Naive thymus-derived CD4-positive, alpha-beta T cell (primary cell): Measurements from ENCODE around the gene ATP2B2. TPM values are rescaled to one million over a fixed set of nuclear protein-coding genes. Genes with fewer than 3 reads are reported as not detected.

Source experiments
- ATAC-seq: fragments of 150-1000 bp; cut with Tn5 transposase; 2 replicates; pipeline ENCODE4 v1.10.0; 2021; ENCODE audit warnings: mild to moderate bottlenecking, moderate library complexity
- CTCF ChIA-PET: fragments of 350-600 bp; sonication (Branson Sonifier 250); formaldehyde crosslinking; loops from one replicate; lab custom pipeline; 2021; ENCODE audit warnings: antibody characterized with exemption; lab: Charles Lee
- POLR2A ChIA-PET: fragments of 350-600 bp; sonication (Branson Sonifier 250); formaldehyde crosslinking; loops from one replicate; lab custom pipeline; 2021; ENCODE audit warnings: antibody characterized with exemption, inconsistent platforms; lab: Charles Lee
- DNase-seq, 9 donors: peaks; one replicate each; pipeline versions ENCODE4 v3.0.0 to v3.0.0-alpha.2; 2020 to 2022; ENCODE audit warnings: mixed read lengths in 1 of 9
- H3K27ac ChIP-seq: one replicate; pipeline ENCODE4 v1.7.0; 2013; ENCODE audit warnings: mild to moderate bottlenecking, low read depth, low read length, moderate library complexity
- H3K27me3 ChIP-seq, 2 donors: one replicate each; pipeline ENCODE4 v1.7.0; 2013; ENCODE audit warnings: low read length in 2 of 2, mild to moderate bottlenecking in 2 of 2, moderate library complexity in 2 of 2; ENCODE audit not compliant: control insufficient read depth in 2 of 2, insufficient read depth in 2 of 2
- H3K36me3 ChIP-seq, 3 experiments: 1 replicate in 2 of 3; 2 replicates in 1 of 3; pipeline ENCODE4 v1.7.0; 2013; ENCODE audit warnings: low read length in 3 of 3, mild to moderate bottlenecking in 3 of 3, moderate library complexity in 1 of 3; ENCODE audit not compliant: insufficient read depth in 3 of 3, control insufficient read depth in 2 of 3
- H3K4me1 ChIP-seq, 2 donors: one replicate each; pipeline ENCODE4 v1.7.0; 2013; ENCODE audit warnings: low read length in 2 of 2, mild to moderate bottlenecking in 2 of 2, moderate library complexity in 1 of 2; ENCODE audit not compliant: control insufficient read depth in 2 of 2, insufficient read depth in 2 of 2
- H3K4me3 ChIP-seq: 2 replicates; pipeline ENCODE4 v1.7.0; 2013; ENCODE audit warnings: mild to moderate bottlenecking, low read length
- H3K9me3 ChIP-seq, 3 experiments: 1 replicate in 2 of 3; 2 replicates in 1 of 3; pipeline ENCODE4 v1.7.0; 2013; ENCODE audit warnings: low read length in 3 of 3; ENCODE audit not compliant: control insufficient read depth in 2 of 3
- H3K27ac Mint-ChIP-seq, 9 donors: one replicate each; pipeline ENCODE4 v1.8.0; 2020 to 2022; ENCODE audit warnings: mixed read lengths in 9 of 9, mild to moderate bottlenecking in 8 of 9, moderate library complexity in 5 of 9, inconsistent platforms in 2 of 9
- H3K27me3 Mint-ChIP-seq, 5 donors: one replicate each; pipeline ENCODE4 v1.8.0; 2021 to 2022; ENCODE audit warnings: mixed read lengths in 5 of 5, mild to moderate bottlenecking in 1 of 5
- H3K36me3 Mint-ChIP-seq, 5 donors: one replicate each; pipeline ENCODE4 v1.8.0; 2020 to 2022; ENCODE audit warnings: mixed read lengths in 5 of 5, mild to moderate bottlenecking in 3 of 5, inconsistent platforms in 1 of 5
- H3K4me1 Mint-ChIP-seq, 7 donors: one replicate each; pipeline ENCODE4 v1.8.0; 2020 to 2022; ENCODE audit warnings: mixed read lengths in 7 of 7, mild to moderate bottlenecking in 3 of 7, inconsistent platforms in 1 of 7
- H3K4me3 Mint-ChIP-seq, 10 donors: one replicate each; pipeline ENCODE4 v1.8.0; 2020 to 2022; ENCODE audit warnings: mild to moderate bottlenecking in 10 of 10, mixed read lengths in 10 of 10, moderate library complexity in 6 of 10, inconsistent platforms in 2 of 10
- H3K9me3 Mint-ChIP-seq, 11 donors: one replicate each; pipeline ENCODE4 v1.8.0; 2020 to 2022; ENCODE audit warnings: mixed read lengths in 11 of 11, mild to moderate bottlenecking in 4 of 11, inconsistent platforms in 1 of 11, moderate library complexity in 1 of 11
- intact Hi-C, 2 donors: fragments of 100-400 bp; cut with micrococcal nuclease; formaldehyde crosslinking; loops; one replicate each; pipeline ENCODE4 v1.15.1; 2023
- polyA plus RNA-seq, 2 donors: library from polyadenylated mRNA; unstranded; fragments of 300-500 nt; fragmentation: Illumina TruSeq; gene quantifications; one replicate each; pipeline ENCODE4 v1.2.3, GENCODE V29; 2021
- total RNA-seq, 6 experiments: library from RNA in 5 of 6; stranded (reverse) in 5 of 6; gene quantifications; 1 replicate in 5 of 6; 2 replicates in 1 of 6; pipeline ENCODE4 v1.2.3 and lab custom pipeline; 2021 to 2026

Gene ATP2B2
- total and polyA plus RNA-seq, 7 experiments from 2014 or later, result not detected

DNA sequence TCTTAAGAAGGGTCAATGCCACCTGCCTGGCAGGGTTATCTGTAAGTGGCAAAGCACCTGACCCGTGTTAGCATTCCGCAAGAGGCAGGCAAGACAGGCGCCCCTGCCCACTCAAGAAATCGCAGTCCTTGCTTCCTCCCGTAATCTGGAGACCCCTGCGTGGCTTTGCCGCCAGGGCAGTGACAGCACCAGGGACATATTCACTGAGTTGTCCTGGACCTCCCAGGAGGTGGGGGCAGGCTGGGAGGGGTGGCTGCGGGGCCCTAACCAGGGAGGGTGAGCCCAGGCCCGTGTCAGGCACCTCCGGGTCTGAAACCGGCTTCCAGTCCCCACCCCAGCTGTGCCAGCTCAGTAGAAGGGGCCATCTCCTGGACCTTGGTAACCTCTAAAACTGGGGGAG is 168.6 kb downstream of the ATP2B2 start:
- intact Hi-C loops, result no loop called here
- Mint-ChIP-seq H3K4me3 (no peak overlapping the region), H3K36me3 (no peaks in the 10 kb centered on the region), H3K9me3 (no peaks in the 10 kb centered on the region), H3K27ac (no peak overlapping the region), H3K27me3 (peaks cover 0 to 8% (median 0%) of the 10 kb centered on the region in 5 donors), H3K4me1 (peaks cover 0 to 7% (median 5%) of the 10 kb centered on the region in 7 donors)
- H3K36me3 ChIP-seq, result no peaks in the 10 kb centered on the region
- CTCF ChIA-PET, result no interaction called here
- ATAC-seq (no peak), DNase-seq (no peak)
- H3K27me3 ChIP-seq, result no peaks in the 10 kb centered on the region
- POLR2A ChIA-PET, result no interaction called here
- H3K4me1 ChIP-seq, result no peaks in the 10 kb centered on the region
- no peaks in the 10 kb centered on the region for H3K9me3 ChIP-seq
- H3K4me3 ChIP-seq, result no peak overlapping the region
- H3K27ac ChIP-seq, result no peak overlapping the region

- no peak for ATAC-seq
- Histone ChIP-seq H3K36me3 (no peaks in the 10 kb centered on the region), H3K4me1 (no peaks in the 10 kb centered on the region), H3K27me3 (no peaks in the 10 kb centered on the region), H3K9me3 (no peaks in the 10 kb centered on the region), H3K4me3 (no peak overlapping the region), H3K27ac (no peak overlapping the region)
- peaks cover 0 to 7% (median 5%) of the 10 kb centered on the region in 7 donors for H3K4me1 Mint-ChIP-seq
- H3K36me3 Mint-ChIP-seq, result no peaks in the 10 kb centered on the region
- ChIA-PET CTCF (no interaction called here), POLR2A (no interaction called here)
- no peak for DNase-seq
- H3K27ac Mint-ChIP-seq, result peak overlapping the region in 1 of 9 donors; percentile 66
- no peak overlapping the region for H3K4me3 Mint-ChIP-seq
- intact Hi-C loops, result no loop called here
- no peaks in the 10 kb centered on the region for H3K9me3 Mint-ChIP-seq
- H3K27me3 Mint-ChIP-seq, result peaks cover 0 to 8% (median 0%) of the 10 kb centered on the region in 5 donors
These were observed 169.3 kb downstream of the ATP2B2 start for GRCh38 chr3:10335871-10336622.

GRCh38 chr3:10335190-10335738 is 170.1 kb downstream of the ATP2B2 start:
- ATAC-seq (no peak), DNase-seq (no peak)
- Histone ChIP-seq H3K4me1 (no peaks in the 10 kb centered on the region), H3K27me3 (no peaks in the 10 kb centered on the region), H3K27ac (no peak overlapping the region), H3K36me3 (no peaks in the 10 kb centered on the region), H3K9me3 (no peaks in the 10 kb centered on the region), H3K4me3 (no peak overlapping the region)
- ChIA-PET POLR2A (interaction anchor here (0.6 kb wide), 1 partner anchor 15 kb away, joined by 3 read pairs; the partner anchor contains the start of gene SEC13), CTCF (no interaction called here)
- Mint-ChIP-seq H3K4me1 (peaks cover 0 to 7% (median 5%) of the 10 kb centered on the region in 7 donors), H3K27me3 (peaks cover 0 to 8% (median 2%) of the 10 kb centered on the region in 5 donors), H3K27ac (peak overlapping the region in 1 of 9 donors; percentile 51), H3K4me3 (no peak overlapping the region), H3K36me3 (no peaks in the 10 kb centered on the region), H3K9me3 (no peaks in the 10 kb centered on the region)
- intact Hi-C loops, result no loop called here

DNA sequence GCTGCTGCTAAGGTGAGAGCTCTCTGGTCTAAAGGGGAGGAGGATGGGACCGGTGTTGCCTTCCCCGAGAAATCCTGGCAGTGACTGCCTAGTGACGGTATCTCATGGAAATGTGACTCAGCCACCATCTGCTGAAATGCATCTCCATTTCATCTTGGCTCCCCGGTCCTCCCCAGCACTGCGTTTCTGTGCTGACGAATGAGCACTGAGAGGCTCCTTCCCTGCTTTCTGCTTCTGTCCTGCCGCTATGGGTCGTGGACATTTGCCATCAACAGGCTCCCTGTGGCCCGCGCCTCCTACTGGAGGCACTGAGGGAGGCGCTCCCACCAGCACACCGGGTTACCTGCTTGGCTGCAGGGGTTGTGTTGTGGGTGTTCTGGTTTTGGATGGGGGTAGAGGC is 170.9 kb downstream of the ATP2B2 start:
- ChIA-PET POLR2A (interaction anchor here (0.6 kb wide), 1 partner anchor 14 kb away, joined by 3 read pairs; the partner anchor contains the start of gene SEC13), CTCF (interaction anchor here (0.7 kb wide), 1 partner anchor 613 kb away, joined by 4 read pairs; no protein-coding TSS in a partner anchor)
- Mint-ChIP-seq H3K4me3 (no peak overlapping the region), H3K9me3 (no peaks in the 10 kb centered on the region), H3K4me1 (peaks cover 0 to 7% (median 6%) of the 10 kb centered on the region in 7 donors), H3K27me3 (peaks cover 2 to 14% (median 6%) of the 10 kb centered on the region in 5 donors), H3K36me3 (peaks cover 0 to 3% (median 0%) of the 10 kb centered on the region in 5 donors), H3K27ac (no peak overlapping the region)
- Histone ChIP-seq H3K9me3 (no peaks in the 10 kb centered on the region), H3K4me3 (no peak overlapping the region), H3K36me3 (no peaks in the 10 kb centered on the region), H3K4me1 (no peaks in the 10 kb centered on the region), H3K27ac (no peak overlapping the region), H3K27me3 (no peaks in the 10 kb centered on the region)
- intact Hi-C loops, result no loop called here
- DNase-seq (no peak), ATAC-seq (no peak)

GRCh38 chr3:10334042-10334441 is 171.3 kb downstream of the ATP2B2 start:
- H3K4me1 ChIP-seq, result no peaks in the 10 kb centered on the region
- no peaks in the 10 kb centered on the region for H3K9me3 ChIP-seq
- H3K27me3 ChIP-seq, result no peaks in the 10 kb centered on the region
- H3K4me3 ChIP-seq, result no peak overlapping the region
- no peaks in the 10 kb centered on the region for H3K9me3 Mint-ChIP-seq
- H3K36me3 Mint-ChIP-seq, result peaks cover 0 to 5% (median 0%) of the 10 kb centered on the region in 5 donors
- peaks cover 6 to 18% (median 11%) of the 10 kb centered on the region in 5 donors for H3K27me3 Mint-ChIP-seq
- H3K27ac Mint-ChIP-seq, result no peak overlapping the region
- CTCF ChIA-PET, result interaction anchor here (0.7 kb wide), 1 partner anchor 612 kb away, joined by 4 read pairs; no protein-coding TSS in a partner anchor
- no peak overlapping the region for H3K27ac ChIP-seq
- H3K4me3 Mint-ChIP-seq, result no peak overlapping the region
- no peak for DNase-seq
- no peaks in the 10 kb centered on the region for H3K36me3 ChIP-seq
- POLR2A ChIA-PET, result no interaction called here
- no peak for ATAC-seq
- intact Hi-C loops, result no loop called here
- peaks cover 0 to 8% (median 6%) of the 10 kb centered on the region in 7 donors for H3K4me1 Mint-ChIP-seq

DNA sequence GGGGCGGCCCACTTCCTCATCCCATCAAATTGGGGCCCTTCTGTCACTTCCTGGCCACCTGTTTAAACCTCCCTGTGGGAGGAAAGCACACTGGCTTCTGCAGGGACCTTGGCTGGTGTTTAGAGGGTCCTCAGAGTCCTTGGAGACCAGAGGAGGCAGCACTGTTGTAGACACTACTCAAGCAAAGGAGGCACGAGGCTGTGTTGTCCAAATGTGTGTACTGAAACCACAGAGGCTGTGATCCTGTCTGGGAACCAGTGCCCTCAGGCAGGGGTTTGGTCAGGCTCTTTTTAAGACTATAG is 172.1 kb downstream of the ATP2B2 start:
- intact Hi-C loops, result no loop called here
- H3K36me3 ChIP-seq, result no peaks in the 10 kb centered on the region
- no peak overlapping the region for H3K4me3 Mint-ChIP-seq
- no peak overlapping the region for H3K27ac ChIP-seq
- DNase-seq, result no peak
- no peaks in the 10 kb centered on the region for H3K27me3 ChIP-seq
- H3K27ac Mint-ChIP-seq, result no peak overlapping the region
- no peaks in the 10 kb centered on the region for H3K4me1 ChIP-seq
- ChIA-PET POLR2A (no interaction called here), CTCF (no interaction called here)
- H3K9me3 ChIP-seq, result no peaks in the 10 kb centered on the region
- H3K9me3 Mint-ChIP-seq, result no peaks in the 10 kb centered on the region
- H3K4me3 ChIP-seq, result no peak overlapping the region
- peaks cover 0 to 8% (median 6%) of the 10 kb centered on the region in 7 donors for H3K4me1 Mint-ChIP-seq
- ATAC-seq, result no peak
- H3K27me3 Mint-ChIP-seq, result peaks cover 11 to 22% (median 16%) of the 10 kb centered on the region in 5 donors
- peaks cover 0 to 5% (median 0%) of the 10 kb centered on the region in 5 donors for H3K36me3 Mint-ChIP-seq
